ENCODE results near the gene TUFT1.
"Not testable (repeated sequence)": the region's sequence is repeated elsewhere in the genome, so short reads cannot be mapped to it uniquely, and the experiment has no call there.

Gene TUFT1

DNA sequence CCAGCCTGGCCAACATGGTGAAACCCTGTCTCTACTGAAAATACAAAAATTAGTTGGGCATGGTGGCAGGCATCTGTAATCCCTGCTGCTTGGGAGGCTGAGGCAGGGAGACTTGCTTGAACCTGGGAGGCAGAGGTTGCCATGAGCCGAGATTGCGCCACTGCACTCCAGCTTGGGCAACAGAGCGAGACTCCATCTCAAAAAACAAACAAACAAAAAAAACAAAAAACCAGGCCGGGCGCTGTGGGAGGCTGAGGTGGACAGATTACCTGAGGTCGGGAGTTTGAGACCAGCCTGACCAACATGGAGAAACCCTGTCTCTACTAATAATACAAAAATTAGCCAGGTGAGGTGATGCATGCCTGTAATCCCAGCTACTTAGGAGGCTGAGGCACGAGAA is 17.7 kb upstream of the TUFT1 start:
- not testable (repeated sequence) for H3K4me3 ChIP-seq (ENCODE audit: low read depth in 1 of 2, low read length in 2 of 2); H3K9me3 ChIP-seq (ENCODE audit: control insufficient read depth in 1 of 2, low read length in 2 of 2); H3K27me3 ChIP-seq (ENCODE audit: control insufficient read depth in 1 of 2, insufficient read depth in 2 of 2, low read length in 2 of 2)

DNA sequence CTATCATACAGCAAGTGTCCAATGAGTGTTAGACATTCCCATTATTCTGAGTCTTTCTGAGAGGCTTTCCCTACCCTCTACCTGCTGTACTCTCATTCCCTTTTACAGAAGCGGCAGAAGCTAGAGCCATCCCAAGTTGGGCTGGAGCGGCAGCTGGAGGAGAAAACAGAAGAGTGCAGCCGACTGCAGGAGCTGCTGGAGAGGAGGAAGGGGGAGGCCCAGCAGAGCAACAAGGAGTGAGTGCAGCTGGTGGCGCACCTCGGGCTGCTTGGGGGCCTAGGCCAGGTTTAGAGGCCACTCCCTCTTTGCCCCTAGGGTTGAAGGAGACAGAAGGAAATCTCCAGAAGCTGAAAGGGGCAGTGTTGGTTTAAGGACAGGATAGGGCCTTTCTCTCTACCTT is 16.8 kb upstream of the TUFT1 start:
- H3K4me3 ChIP-seq (ENCODE audit: low read depth in 1 of 2, low read length in 2 of 2), result no peak overlapping the region
- H3K27ac ChIP-seq (ENCODE audit: low read depth, low read length), result no peak overlapping the region
- peaks cover 24 to 63% of the 10 kb centered on the region in 2 donors for H3K36me3 ChIP-seq (ENCODE audit: control insufficient read depth in 1 of 2, insufficient read depth in 2 of 2, low read length in 2 of 2)
- H3K4me1 ChIP-seq (ENCODE audit: control insufficient read depth in 1 of 2, insufficient read depth in 2 of 2, low read length in 2 of 2), result no peaks in the 10 kb centered on the region
- H3K9me3 ChIP-seq (ENCODE audit: control insufficient read depth in 1 of 2, low read length in 2 of 2), result no peaks in the 10 kb centered on the region
- H3K27me3 ChIP-seq (ENCODE audit: control insufficient read depth in 1 of 2, insufficient read depth in 2 of 2, low read length in 2 of 2), result no peaks in the 10 kb centered on the region
- no peak overlapping the region for H3K9ac ChIP-seq (ENCODE audit: low read depth in 1 of 2, low read length in 2 of 2)

More for the DNA sequence above, 17.7 kb upstream of the TUFT1 start:
- H3K9ac ChIP-seq (ENCODE audit: low read depth in 1 of 2, low read length in 2 of 2); H3K4me1 ChIP-seq (ENCODE audit: control insufficient read depth in 1 of 2, insufficient read depth in 2 of 2, low read length in 2 of 2); H3K27ac ChIP-seq (ENCODE audit: low read depth, low read length): not testable (repeated sequence)
- H3K36me3 ChIP-seq (ENCODE audit: control insufficient read depth in 1 of 2, insufficient read depth in 2 of 2, low read length in 2 of 2), result peaks cover 24 to 62% of the 10 kb centered on the region in 2 donors

GRCh38 chr1:151524736-151525135 is 15.4 kb upstream of the TUFT1 start:
- Histone ChIP-seq H3K9me3 (ENCODE audit: control insufficient read depth in 1 of 2, low read length in 2 of 2) (no peaks in the 10 kb centered on the region), H3K4me1 (ENCODE audit: control insufficient read depth in 1 of 2, insufficient read depth in 2 of 2, low read length in 2 of 2) (no peaks in the 10 kb centered on the region), H3K9ac (ENCODE audit: low read depth in 1 of 2, low read length in 2 of 2) (no peak overlapping the region), H3K27ac (ENCODE audit: low read depth, low read length) (no peak overlapping the region), H3K36me3 (ENCODE audit: control insufficient read depth in 1 of 2, insufficient read depth in 2 of 2, low read length in 2 of 2) (peaks cover 20 to 62% of the 10 kb centered on the region in 2 donors), H3K27me3 (ENCODE audit: control insufficient read depth in 1 of 2, insufficient read depth in 2 of 2, low read length in 2 of 2) (no peaks in the 10 kb centered on the region), H3K4me3 (ENCODE audit: low read depth in 1 of 2, low read length in 2 of 2) (no peak overlapping the region)

GRCh38 chr1:151526735-151527525 is 13.2 kb upstream of the TUFT1 start:
- H3K27me3 ChIP-seq (ENCODE audit: control insufficient read depth in 1 of 2, insufficient read depth in 2 of 2, low read length in 2 of 2), result no peaks in the 10 kb centered on the region
- H3K27ac ChIP-seq (ENCODE audit: low read depth, low read length), result no peak overlapping the region
- H3K36me3 ChIP-seq (ENCODE audit: control insufficient read depth in 1 of 2, insufficient read depth in 2 of 2, low read length in 2 of 2), result peaks cover 17 to 66% of the 10 kb centered on the region in 2 donors
- H3K4me3 ChIP-seq (ENCODE audit: low read depth in 1 of 2, low read length in 2 of 2), result no peak overlapping the region
- no peaks in the 10 kb centered on the region for H3K9me3 ChIP-seq (ENCODE audit: control insufficient read depth in 1 of 2, low read length in 2 of 2)
- no peak overlapping the region for H3K9ac ChIP-seq (ENCODE audit: low read depth in 1 of 2, low read length in 2 of 2)
- no peaks in the 10 kb centered on the region for H3K4me1 ChIP-seq (ENCODE audit: control insufficient read depth in 1 of 2, insufficient read depth in 2 of 2, low read length in 2 of 2)

- H3K27me3 ChIP-seq (ENCODE audit: control insufficient read depth in 1 of 2, insufficient read depth in 2 of 2, low read length in 2 of 2), result no peaks in the 10 kb centered on the region
- H3K9me3 ChIP-seq (ENCODE audit: control insufficient read depth in 1 of 2, low read length in 2 of 2), result no peaks in the 10 kb centered on the region
- H3K4me1 ChIP-seq (ENCODE audit: control insufficient read depth in 1 of 2, insufficient read depth in 2 of 2, low read length in 2 of 2), result no peaks in the 10 kb centered on the region
- no peak overlapping the region for H3K9ac ChIP-seq (ENCODE audit: low read depth in 1 of 2, low read length in 2 of 2)
- H3K36me3 ChIP-seq (ENCODE audit: control insufficient read depth in 1 of 2, insufficient read depth in 2 of 2, low read length in 2 of 2), result peaks cover 10 to 57% of the 10 kb centered on the region in 2 donors
- no peak overlapping the region for H3K4me3 ChIP-seq (ENCODE audit: low read depth in 1 of 2, low read length in 2 of 2)
- no peak overlapping the region for H3K27ac ChIP-seq (ENCODE audit: low read depth, low read length)
Measured at GRCh38 chr1:151529211-151529702, 10.9 kb upstream of the TUFT1 start.

- H3K9ac ChIP-seq (ENCODE audit: low read depth in 1 of 2, low read length in 2 of 2), result no peak overlapping the region
- H3K9me3 ChIP-seq (ENCODE audit: control insufficient read depth in 1 of 2, low read length in 2 of 2), result no peaks in the 10 kb centered on the region
- no peaks in the 10 kb centered on the region for H3K27me3 ChIP-seq (ENCODE audit: control insufficient read depth in 1 of 2, insufficient read depth in 2 of 2, low read length in 2 of 2)
- no peak overlapping the region for H3K27ac ChIP-seq (ENCODE audit: low read depth, low read length)
- H3K4me1 ChIP-seq (ENCODE audit: control insufficient read depth in 1 of 2, insufficient read depth in 2 of 2, low read length in 2 of 2), result no peaks in the 10 kb centered on the region
- peaks cover 5 to 57% of the 10 kb centered on the region in 2 donors for H3K36me3 ChIP-seq (ENCODE audit: control insufficient read depth in 1 of 2, insufficient read depth in 2 of 2, low read length in 2 of 2)
- H3K4me3 ChIP-seq (ENCODE audit: low read depth in 1 of 2, low read length in 2 of 2), result no peak overlapping the region
Measured at GRCh38 chr1:151529781-151530180, 10.3 kb upstream of the TUFT1 start.

DNA sequence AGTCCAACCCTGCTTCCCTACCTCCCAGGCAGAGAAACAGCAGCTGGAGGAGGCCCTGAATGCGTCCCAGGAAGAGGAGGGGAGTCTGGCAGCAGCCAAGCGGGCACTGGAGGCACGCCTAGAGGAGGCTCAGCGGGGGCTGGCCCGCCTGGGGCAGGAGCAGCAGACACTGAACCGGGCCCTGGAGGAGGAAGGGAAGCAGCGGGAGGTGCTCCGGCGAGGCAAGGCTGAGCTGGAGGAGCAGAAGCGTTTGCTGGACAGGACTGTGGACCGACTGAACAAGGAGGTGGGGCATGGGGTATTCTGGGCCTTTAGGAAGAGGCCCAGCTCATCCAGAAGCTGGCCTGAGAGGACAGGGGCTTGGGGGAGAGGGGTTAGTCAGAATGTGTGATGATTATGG is 9.6 kb upstream of the TUFT1 start:
- H3K9ac ChIP-seq (ENCODE audit: low read depth in 1 of 2, low read length in 2 of 2), result no peak overlapping the region
- H3K36me3 ChIP-seq (ENCODE audit: control insufficient read depth in 1 of 2, insufficient read depth in 2 of 2, low read length in 2 of 2), result peaks cover 7 to 57% of the 10 kb centered on the region in 2 donors
- no peaks in the 10 kb centered on the region for H3K4me1 ChIP-seq (ENCODE audit: control insufficient read depth in 1 of 2, insufficient read depth in 2 of 2, low read length in 2 of 2)
- H3K9me3 ChIP-seq (ENCODE audit: control insufficient read depth in 1 of 2, low read length in 2 of 2), result no peaks in the 10 kb centered on the region
- H3K4me3 ChIP-seq (ENCODE audit: low read depth in 1 of 2, low read length in 2 of 2), result no peak overlapping the region
- no peak overlapping the region for H3K27ac ChIP-seq (ENCODE audit: low read depth, low read length)
- H3K27me3 ChIP-seq (ENCODE audit: control insufficient read depth in 1 of 2, insufficient read depth in 2 of 2, low read length in 2 of 2), result no peaks in the 10 kb centered on the region

DNA sequence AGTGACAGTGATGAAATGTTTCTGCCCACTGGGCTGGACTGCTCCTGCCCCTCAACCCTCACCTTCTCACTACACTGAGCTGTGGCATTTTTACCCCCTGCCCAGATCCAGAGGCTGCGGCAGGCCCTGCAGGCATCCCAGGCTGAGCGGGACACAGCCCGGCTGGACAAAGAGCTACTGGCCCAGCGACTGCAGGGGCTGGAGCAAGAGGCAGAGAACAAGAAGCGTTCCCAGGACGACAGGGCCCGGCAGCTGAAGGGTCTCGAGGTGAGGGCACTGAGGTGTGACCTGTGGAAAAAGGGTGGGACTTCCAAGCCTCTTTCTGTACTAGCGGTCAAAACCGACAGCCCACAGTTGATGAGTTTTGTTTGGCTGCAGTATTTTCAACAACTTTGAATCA is 6.2 kb upstream of the TUFT1 start:
- no peaks in the 10 kb centered on the region for H3K9me3 ChIP-seq (ENCODE audit: control insufficient read depth in 1 of 2, low read length in 2 of 2)
- no peak overlapping the region for H3K4me3 ChIP-seq (ENCODE audit: low read depth in 1 of 2, low read length in 2 of 2)
- no peaks in the 10 kb centered on the region for H3K27me3 ChIP-seq (ENCODE audit: control insufficient read depth in 1 of 2, insufficient read depth in 2 of 2, low read length in 2 of 2)
- no peak overlapping the region for H3K9ac ChIP-seq (ENCODE audit: low read depth in 1 of 2, low read length in 2 of 2)
- H3K27ac ChIP-seq (ENCODE audit: low read depth, low read length), result no peak overlapping the region
- peaks cover 7 to 62% of the 10 kb centered on the region in 2 donors for H3K36me3 ChIP-seq (ENCODE audit: control insufficient read depth in 1 of 2, insufficient read depth in 2 of 2, low read length in 2 of 2)
- H3K4me1 ChIP-seq (ENCODE audit: control insufficient read depth in 1 of 2, insufficient read depth in 2 of 2, low read length in 2 of 2), result no peaks in the 10 kb centered on the region

GRCh38 chr1:151534662-151535278 is 5.3 kb upstream of the TUFT1 start:
- Histone ChIP-seq H3K4me1 (ENCODE audit: control insufficient read depth in 1 of 2, insufficient read depth in 2 of 2, low read length in 2 of 2) (peaks cover 8 to 9% of the 10 kb centered on the region in 2 donors), H3K27ac (ENCODE audit: low read depth, low read length) (no peak overlapping the region), H3K36me3 (ENCODE audit: control insufficient read depth in 1 of 2, insufficient read depth in 2 of 2, low read length in 2 of 2) (peaks cover 7 to 55% of the 10 kb centered on the region in 2 donors), H3K27me3 (ENCODE audit: control insufficient read depth in 1 of 2, insufficient read depth in 2 of 2, low read length in 2 of 2) (no peaks in the 10 kb centered on the region), H3K9ac (ENCODE audit: low read depth in 1 of 2, low read length in 2 of 2) (no peak overlapping the region), H3K4me3 (ENCODE audit: low read depth in 1 of 2, low read length in 2 of 2) (no peak overlapping the region), H3K9me3 (ENCODE audit: control insufficient read depth in 1 of 2, low read length in 2 of 2) (no peaks in the 10 kb centered on the region)
